GM21619 (cell line): ENCODE data around the gene BPI.
"Not testable (repeated sequence)": the region's sequence is repeated elsewhere in the genome, so short reads cannot be mapped to it uniquely, and the experiment has no call there.

Experiments used
- ATAC-seq: cut with Tn5 transposase; IDR thresholded peaks from one replicate; pipeline ENCODE4 v1.9.1; 2021; ENCODE audit not compliant: unreplicated experiment

BPI gene

DNA sequence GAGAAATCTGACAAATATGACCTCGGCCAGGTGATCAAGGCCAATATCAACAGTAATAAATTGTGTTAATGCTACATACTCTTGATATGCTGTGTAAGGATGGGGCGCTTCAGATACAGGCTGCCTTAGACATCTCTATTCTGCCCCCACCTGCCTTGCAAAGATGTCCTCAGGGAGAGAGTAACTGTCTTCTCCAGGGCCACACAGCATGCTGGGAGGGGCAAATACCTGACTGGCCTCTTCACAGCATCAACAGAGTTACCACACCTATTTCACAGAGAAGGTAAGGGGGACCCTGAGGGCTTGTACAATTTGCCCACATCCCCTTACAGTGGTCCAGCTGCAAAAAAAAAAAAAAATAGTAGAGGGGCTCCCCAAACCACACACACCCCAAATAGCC, 26.3 kb upstream of the BPI start:
- ATAC-seq: no peak

GRCh38 chr20:38278131-38278530, 25.8 kb upstream of the BPI start:
- ATAC-seq: no peak

GRCh38 chr20:38278763-38279162, 25.2 kb upstream of the BPI start:
- ATAC-seq: no peak

DNA sequence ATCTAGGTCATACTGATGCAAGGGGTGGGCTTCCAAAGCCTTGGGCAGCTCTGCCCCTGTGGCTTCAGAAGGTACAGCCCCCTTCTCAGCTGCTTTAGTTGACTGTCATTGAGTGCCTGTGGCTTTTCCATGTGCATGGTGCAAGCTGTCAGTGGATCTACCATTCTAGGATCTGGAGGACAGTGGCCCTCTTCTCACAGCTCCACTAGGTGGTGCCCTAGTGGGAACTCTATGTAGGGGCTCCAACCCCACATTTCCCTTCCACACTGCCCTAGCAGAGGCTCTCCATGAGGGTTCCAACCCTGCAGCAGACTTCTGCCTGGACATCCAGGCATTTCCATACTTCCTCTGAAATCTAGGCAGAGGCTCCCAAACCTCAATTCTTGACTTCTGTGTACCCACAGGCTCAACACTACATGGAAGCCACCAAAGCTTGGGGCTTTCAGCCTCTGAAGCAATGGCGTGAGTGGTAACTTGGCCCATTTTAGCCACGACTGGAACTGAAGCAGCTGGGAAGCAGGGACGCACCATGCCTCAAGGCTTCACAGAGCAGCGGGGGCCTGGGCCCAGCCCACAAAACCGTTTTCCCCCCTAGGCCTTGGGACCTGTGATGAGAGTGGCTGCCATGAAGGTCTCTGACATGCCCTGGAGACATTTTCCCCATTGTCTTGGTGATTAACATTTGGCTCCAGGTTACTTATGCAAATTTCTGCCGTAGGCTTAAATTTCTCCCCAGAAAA, 22.6 kb upstream of the BPI start:
- not testable (repeated sequence) for ATAC-seq

- no peak for ATAC-seq
Observed at GRCh38 chr20:38283236-38283635, 20.7 kb upstream of the BPI start.

DNA sequence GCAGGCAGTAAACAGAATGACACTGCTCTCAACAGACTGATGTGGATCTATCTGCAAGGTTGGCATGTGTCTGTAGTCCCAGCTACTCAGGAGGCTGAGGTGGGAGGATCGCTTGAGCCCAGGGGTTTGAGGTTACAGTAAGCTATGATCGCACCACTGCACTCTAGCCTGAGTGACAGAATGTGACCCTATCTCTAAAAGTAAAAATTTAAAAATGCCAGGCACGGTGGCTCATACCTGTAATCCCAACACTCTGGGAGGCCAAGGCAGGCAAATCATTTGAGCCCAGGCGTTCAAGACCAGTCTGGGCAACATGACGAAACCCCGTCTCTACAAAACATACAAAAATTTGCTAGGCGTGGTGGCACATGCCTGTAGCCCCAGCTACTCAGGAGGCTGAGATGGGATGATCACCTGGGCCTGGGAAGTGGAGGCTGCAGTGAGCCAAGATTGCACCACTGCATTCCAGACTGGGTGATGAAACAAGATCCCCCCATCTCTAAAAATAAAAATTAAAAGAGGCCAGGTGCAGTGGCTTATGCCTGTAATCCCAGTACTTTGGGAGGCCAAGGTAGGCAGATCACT, 19.8 kb upstream of the BPI start:
- not testable (repeated sequence) for ATAC-seq

DNA sequence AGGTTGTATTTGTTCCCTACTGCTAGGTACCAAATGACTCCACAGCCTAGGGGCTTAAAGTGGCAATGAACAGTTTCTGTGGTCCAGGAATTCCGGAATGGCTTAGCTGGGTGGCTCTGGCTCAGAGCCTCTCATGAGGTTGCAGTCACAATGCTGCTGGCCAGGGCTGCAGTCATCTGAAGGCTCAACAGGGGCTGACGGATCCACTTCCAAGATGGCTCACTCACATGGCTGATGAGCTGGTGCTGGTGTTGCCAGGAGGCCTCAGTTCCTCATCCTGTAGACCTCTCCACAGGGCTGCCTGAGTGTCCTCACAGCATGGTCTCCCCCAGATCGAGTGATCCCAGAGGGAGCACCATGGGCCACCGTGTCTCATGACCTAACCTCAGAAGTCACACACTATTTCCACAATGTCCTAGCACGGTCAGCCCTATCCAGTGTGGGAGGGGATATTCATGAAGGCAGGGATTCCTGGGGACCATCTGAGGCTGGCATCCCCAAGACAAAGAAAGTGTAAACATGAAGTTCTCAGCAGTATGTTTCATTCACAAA, 19.0 kb upstream of the BPI start:
- ATAC-seq: no peak

GRCh38 chr20:38286586-38287531, 17.1 kb upstream of the BPI start:
- no peak for ATAC-seq

DNA sequence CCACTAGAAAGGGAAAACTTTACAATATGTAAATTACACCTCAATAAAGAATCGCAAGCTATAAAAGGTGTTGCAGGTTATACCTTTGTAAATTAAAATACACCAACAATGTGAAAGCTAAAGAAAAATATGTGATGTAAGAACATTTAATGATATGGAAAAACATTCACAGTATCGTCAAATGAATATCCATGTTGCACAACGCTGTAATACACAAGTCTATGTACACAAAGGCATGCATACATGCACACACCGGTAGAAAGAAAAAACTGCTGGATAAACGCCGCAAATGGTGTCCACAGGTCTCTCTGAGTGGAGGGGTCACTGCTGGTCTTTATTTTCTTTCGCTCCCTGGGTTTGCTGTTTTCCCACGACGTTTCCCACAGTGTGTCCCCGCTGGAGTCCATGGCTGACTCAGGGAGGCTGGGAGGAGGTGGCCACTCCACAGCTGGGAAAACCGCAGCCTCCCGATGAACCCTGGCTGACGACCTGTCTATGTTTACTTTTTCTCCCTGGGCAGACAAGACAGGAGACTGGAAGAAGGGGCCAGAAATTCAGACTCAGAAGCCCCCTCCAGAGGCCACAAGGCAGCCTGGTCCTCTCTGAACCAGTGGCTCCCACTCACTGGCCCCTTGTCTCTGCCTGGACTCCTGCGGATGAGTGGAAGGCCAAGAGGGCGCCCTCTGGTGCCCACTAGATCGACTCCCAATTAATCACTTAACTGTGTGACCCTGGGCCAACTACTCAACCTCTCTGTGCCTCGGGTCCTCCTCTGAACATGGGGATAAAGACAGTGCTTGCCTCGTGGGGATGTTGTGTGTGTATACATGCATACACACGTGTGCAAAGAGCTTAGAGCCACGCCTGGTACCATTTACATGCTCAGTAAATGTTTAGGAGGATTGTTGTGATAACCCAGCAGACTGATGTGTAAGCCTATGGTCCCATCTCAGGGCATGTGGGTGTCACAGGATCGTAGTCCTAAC, 12.8 kb upstream of the BPI start:
- no peak for ATAC-seq

GRCh38 chr20:38291966-38292365, 12.0 kb upstream of the BPI start:
- ATAC-seq: no peak

DNA sequence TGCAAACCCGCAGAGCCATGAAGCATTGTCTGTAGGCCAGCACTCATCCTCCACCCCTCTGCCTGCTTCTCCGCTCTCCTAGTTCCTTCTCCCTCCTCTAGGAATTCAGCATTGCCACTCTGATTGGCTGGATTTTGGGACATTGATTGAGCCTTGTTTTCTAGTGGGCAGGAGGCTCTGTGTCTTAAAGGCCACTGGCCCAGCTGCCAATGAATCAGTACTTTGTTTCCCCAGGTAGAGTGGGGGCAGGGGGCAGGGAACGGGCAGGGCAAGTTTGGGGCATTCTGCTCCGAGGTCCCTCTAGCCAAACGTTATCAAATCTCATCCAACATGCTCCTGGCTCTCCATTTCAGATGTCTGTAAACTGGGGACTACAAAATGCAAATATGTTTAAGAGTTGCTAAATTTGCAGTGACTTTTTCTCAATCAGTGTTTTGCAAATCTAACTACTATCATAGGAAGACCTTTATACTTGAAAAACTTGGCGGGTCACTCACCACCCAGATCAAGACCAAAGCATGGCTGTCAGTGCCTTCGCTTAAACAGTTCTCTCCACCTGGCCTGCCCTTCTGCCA, 10.4 kb upstream of the BPI start:
- ATAC-seq: no peak

- ATAC-seq: no peak
Observed at GRCh38 chr20:38294076-38294591, 9.8 kb upstream of the BPI start.

DNA sequence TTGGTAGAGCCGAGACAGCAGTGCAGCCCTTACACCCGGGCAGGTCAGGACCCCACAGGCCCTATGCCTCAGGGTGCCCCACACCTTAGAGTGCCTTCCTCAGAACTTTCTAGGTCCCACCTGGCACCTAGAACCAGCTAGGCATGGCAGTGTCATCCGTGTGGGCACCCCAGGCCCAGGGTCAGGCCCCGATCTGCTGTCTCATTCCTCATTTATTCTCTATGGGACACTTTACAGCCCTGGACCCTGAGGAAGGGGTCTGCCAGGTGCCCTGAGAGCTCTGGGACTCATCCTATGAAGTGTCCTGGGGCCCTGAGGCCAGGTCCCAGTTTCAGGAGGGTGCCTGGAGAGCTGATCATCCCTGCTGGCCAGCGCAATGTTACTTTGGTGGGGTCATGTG, 8.1 kb upstream of the BPI start:
- ATAC-seq: no peak

GRCh38 chr20:38296433-38296832, 7.5 kb upstream of the BPI start:
- ATAC-seq: no peak

DNA sequence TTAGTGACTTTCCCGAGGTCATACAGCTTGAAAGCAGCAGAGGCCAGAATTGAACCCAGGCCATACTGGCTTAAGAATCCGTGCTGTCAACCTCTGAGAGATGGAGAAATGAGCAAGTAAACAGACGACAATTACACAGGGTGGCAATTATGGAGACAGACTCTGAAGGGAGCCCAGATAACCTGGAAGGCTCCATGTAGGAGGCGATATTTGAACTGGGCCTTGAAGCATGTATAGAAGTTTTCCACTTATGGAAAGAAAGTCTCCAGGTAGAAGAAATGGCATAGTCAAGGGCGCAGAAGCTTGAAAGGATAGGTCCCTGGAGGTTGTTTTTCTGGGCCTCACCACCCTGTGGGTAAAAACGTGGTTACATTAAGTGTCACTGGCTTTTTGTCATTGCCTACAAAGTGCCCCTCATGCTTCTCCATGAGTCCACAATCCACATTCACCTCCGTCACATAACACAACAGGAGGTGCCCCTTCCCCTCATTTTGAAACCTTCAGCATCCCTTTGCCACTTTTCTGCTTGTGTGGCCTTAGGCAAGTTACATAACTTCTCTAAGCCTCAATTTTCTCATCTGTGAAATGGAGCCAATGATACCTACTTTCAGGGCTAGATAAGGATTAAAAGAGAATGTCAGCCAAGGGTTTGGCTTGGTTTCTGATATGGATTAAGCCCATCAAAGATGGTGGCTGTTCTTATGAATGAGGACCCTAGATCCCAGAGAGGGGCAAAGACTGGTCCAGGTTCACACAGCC, 5.9 kb upstream of the BPI start:
- ATAC-seq: no peak

GRCh38 chr20:38298768-38299288, 5.1 kb upstream of the BPI start:
- no peak for ATAC-seq

- ATAC-seq: no peak
Observed at GRCh38 chr20:38299963-38300362, 4.0 kb upstream of the BPI start.

DNA sequence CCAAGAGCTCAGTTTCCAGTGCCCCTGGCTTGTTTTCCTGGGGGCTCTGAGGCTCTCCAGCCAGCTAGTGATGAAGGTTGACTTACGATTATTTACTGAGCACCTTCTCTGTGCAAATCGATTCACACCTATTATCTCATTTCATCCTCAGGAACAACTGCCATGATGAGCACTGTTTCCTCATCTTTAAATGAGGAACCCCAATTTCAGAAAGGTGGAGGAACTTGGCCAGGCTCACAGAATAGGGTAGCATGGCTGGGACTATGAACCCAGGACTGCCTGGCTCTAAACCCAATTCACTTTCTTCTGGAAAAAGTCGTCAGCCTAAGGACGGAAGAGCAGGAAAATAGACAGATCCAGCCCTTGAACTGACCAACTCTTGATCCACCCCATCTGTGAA, 3.5 kb upstream of the BPI start:
- no peak for ATAC-seq

- no peak for ATAC-seq
Observed at GRCh38 chr20:38301309-38301708, 2.6 kb upstream of the BPI start.
